HG03521 (cell line): ENCODE measurements around the gene PCMT1.
"Not testable (repeated sequence)": the region's sequence is repeated elsewhere in the genome, so short reads cannot be mapped to it uniquely, and the experiment has no call there.

Experiments used
- ATAC-seq: cut with Tn5 transposase; IDR thresholded peaks from one replicate; pipeline ENCODE4 v1.9.1; 2021; ENCODE audit warnings: mild to moderate bottlenecking, moderate library complexity; ENCODE audit not compliant: unreplicated experiment

Gene PCMT1

DNA sequence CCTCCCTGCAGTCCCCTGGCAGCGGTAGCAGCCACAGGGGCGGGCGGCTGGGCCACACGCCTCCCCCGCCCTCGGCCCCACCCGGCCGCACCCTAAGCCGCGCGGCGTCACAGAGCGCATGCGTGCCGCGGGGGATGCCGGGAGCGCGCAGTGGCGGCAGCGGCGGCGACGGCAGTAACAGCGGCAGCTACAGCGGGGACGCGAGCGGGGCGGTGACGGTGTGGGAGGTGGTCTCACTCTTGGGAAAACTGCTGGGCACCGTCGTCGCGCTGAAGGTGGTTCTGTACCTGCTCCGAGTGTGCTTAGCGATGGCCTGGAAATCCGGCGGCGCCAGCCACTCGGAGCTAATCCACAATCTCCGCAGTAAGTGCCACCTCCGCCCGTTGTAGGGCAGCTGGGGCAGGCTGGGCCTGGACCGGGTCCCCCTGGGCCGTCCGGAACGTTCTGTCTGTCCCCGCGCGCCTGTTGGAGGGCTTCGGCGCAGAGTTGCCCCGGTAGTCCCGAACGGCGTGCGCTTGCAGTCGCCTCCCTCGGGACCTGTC lies at the start of gene PCMT1:
Gene PCMT1, plus strand, starts transcription at position 148 of the 542 bp plus-strand sequence. Its CDS starts 161 bp downstream, at position 309.
- ATAC-seq, result peak; percentile 83

DNA sequence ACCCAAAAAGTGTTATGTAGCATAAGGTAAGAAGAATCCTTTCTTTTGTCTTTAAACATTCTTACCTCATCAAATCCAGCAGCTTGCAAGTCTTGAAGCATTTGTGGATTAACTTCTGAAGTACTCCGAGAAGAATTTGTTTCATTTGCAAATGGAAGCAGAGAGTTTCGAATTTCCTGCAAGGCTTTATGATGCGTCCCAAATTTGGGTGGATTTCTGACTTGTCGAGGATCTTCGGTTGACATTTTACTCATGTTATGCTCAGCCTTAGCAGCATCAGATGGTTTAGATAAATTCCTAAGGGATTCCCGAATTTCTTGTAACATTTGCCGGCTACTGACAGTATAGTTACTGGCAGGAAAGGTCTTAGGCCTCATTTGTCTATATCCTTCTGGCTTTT lies 47.8 kb upstream of the PCMT1 start:
- no peak for ATAC-seq

GRCh38 chr6:149711711-149712110 lies 37.8 kb upstream of the PCMT1 start:
- no peak for ATAC-seq

DNA sequence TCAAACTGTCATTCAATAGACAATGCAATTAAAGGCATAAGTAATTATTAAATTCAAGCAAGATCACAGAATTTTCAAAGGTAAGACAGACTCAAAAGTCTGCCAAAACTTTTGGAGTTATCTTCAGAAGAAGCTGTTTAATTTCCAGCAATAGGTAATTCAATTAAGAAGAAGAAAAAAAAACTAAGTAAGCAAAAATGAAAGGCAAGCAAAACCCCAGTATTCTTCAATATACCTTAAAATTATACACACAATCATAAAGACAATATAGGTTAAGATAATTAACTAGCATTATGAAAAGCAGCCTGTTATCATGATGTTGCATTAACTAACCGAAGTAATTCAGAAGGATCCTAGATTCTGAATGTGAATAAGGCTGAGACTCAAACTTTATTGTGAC lies 35.1 kb upstream of the PCMT1 start:
- no peak for ATAC-seq

DNA sequence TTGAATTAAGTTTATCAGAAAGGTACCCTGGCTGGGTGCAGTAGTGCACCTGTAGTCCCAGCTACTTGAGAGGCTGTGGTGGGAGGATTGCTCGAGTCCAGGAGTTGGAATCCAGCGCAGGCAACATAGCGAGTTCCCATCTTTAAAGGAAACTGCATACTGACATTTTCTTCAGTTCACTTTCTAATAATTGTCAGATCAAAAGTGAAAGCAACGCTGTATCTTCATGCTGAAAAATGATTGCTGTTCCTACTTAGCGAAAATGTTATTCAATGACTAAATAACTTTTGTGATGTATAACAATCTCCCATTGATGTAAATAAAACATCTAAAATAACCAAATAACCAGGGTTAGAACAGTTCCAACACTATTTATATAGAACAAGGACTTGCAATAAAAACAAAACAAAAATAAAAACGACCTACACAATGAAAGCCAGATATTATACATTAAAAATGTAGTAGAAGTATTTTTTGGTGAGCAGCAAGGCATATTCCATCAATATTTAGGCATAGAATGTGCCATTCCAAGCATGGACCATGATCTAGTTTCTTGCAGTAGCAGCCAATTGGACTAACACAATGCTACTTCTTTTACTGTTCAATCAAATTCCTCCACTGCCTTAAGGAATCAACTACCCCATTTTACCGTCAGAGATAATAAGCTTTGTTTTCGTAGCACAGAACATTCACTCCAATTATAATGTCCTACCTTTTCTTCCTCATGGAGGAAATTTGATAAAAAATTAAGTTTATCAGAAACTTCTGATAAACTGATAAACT lies 33.2 kb upstream of the PCMT1 start:
- ATAC-seq, result no peak

- no peak for ATAC-seq
Measured at GRCh38 chr6:149717255-149717587, 32.3 kb upstream of the PCMT1 start.

GRCh38 chr6:149717588-149718458 lies 31.7 kb upstream of the PCMT1 start, which contains the start of gene LATS1:
Gene LATS1 (minus strand): TSS chr6:149718101. CDS start chr6:149702126, 15,975 bp downstream.
- peak; percentile 86 for ATAC-seq

GRCh38 chr6:149719531-149719930 lies 30.0 kb upstream of the PCMT1 start:
- ATAC-seq, result no peak

- no peak for ATAC-seq
Measured at GRCh38 chr6:149723262-149723661, 26.3 kb upstream of the PCMT1 start.

GRCh38 chr6:149723771-149724417 lies 25.6 kb upstream of the PCMT1 start:
- no peak for ATAC-seq

DNA sequence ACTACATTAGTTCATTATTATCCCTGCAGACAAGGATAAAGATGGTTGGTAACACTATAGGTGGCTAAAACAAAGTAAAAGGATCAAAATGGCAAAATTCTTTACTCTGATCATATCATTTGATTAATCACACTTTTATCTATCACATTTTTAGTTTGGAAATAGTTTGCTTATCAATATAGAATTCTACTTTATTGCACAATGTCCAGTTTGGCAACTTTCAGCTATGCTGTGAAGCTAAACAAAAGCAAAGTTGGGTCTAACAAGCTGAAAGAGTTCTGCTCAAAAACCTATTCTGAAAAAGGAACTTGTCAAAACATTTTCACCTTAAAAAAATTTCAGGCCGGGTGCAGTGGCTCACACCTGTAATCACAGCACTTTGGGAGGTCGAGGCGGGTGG lies 23.8 kb upstream of the PCMT1 start:
- no peak for ATAC-seq

GRCh38 chr6:149727793-149728498 lies 21.6 kb upstream of the PCMT1 start:
- no peak for ATAC-seq

DNA sequence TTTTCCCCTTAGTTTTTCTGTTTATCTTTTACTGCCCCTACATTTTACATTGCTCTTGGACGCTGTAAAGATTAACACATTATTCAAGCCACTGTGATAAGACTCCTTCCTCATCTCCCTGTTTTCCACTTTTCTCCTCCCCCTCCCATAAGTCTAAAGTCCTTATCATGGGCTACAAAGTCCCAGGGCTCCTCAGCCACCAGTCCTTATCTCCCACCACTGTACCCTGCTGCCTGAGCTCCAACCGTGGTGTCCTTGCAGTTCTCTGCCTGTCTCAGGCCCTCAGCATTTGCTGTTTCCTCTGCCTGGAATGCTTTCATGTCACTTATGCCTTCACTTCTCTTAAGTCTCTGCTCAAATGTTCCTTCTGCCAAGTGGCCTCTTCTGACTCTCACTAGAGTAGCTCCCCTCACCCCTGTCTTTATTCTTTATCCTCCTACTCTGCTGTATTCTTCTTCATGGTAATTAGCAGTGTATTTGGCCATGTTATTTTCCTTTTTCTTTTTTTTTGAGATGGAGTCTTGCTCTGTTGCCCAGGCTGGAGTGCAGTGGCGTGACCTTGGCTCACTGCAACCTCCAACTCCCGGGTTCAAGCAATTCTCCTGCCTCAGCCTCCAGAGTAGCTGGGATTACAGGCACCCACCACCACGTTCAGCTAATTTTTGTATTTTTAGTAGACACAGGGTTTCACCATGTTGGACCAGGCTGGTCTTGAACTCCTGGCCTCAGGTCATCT lies 20.9 kb upstream of the PCMT1 start:
- ATAC-seq, result no peak

DNA sequence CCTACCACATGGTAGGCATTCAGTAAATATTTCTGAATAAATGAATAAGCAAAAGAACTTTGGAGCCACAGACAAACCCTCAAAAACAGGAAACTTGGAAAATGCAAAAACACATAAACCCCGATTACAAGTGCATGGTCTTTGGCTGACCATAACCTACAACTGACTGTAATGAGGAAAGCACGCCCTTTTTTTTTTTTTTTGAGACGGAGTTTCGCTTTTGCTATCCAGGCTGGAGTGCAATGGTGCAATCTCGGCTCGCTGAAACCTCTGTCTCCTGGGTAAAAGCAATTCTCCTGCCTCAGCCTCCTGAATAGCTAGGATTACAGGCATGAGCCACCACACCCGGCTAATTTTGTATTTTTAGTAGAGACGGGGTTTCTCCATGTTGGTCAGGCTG lies 19.7 kb upstream of the PCMT1 start:
- no peak for ATAC-seq

DNA sequence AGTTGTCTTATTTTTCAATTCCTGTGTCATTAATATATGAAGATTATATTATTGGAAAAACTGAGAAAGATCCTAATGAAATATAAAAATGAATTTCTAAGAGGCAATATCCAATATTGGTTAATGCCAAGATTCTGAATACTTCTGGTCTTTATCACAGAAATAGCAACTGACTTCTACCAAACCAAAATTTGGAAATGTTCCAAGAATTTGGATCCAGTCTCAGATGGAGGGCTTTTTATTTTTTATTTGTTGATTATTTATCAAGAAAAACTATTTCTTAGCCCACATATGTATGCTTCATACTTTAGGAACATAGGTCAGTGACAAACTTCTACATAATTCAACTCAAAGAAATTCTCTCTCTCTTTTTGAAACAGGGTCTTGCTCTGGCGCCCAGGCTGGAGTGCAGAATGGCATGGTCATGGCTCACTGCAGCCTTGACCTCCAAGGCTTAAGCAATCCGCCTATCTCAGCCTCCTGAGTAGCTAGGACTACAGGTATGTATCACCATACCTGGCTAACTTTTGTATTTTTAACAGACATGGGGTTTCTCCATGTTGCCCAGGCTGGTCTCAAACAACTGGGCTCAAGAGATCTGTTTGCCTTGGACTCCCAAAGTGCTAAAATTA lies 16.3 kb upstream of the PCMT1 start:
- ATAC-seq, result no peak

DNA sequence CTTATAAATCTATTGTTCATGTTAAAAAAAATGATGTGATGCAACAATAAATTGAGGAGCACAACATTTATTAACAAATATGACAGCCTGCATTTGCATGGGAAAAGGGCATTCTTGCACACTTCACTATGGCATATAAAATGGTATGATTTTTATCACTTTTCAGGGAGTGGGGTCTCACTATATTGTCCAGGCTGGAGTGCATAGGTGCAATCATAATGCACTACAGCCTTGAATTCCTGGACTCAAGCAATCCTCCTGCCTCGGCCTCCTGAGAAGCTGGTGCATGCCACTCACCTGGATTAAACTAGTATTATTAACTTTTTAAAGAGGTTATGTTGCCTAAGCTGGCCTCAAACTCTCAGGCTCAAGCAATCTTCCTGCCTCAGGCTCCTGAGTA lies 14.6 kb upstream of the PCMT1 start:
- ATAC-seq, result no peak

DNA sequence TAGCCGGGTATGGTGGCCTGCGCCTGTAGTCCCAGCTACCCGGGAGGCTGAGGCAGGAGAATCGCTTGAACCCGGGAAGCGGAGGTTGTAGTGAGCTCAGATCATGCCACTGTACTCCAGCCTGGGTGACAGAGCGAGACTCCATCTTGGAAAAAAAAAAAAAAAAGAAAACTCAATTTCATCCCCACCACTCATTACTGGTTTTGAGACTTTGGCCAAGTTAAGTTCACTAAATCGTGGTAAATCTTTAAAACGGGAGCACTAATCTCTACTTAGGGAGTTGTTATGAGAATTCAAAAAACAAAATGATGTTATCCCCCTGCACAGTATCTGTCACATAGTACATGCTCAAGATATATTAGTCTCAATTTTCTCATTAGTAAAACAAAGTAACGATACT lies 4.3 kb upstream of the PCMT1 start:
- ATAC-seq, result not testable (repeated sequence)

DNA sequence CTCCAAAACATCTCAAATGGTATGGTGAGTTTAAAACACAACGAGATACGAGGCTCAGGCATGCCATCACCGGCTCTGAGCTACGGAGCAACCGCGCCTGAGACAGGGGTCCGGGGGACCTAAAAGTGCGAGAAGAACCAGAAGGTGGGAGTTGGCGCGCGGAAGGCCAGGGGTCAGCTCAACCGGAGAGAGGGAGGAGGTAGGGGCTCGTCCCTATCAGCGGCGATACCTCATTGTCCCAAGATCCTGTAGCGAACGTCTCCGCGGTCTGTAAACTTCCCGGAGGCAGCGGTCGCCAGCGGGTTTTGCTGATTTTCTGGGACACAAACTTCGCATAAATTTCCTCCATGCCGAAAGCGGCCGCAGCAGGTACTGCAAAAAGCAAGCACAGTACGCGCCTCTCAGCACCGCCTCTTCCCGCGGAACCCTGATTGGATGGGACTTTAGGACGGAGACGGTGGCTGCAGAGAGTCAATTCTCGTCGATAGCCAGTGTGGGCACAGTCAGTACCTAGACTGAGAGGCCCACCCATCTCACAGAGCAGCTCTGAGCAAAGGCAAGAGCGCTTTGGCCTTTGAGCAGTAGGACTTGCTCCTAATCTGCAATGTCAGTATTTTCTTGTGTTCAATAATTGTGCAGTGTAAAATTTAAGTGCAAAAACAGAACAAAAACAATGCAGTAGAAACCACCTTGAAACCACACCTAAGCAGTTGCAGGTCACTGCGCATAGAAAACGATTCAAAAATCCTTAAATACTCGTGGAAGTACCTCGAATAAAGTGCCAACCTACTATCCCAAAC lies 3.2 kb upstream of the PCMT1 start, which contains the start of gene NUP43:
Gene NUP43, minus strand, starts transcription at position 383 of the 800 bp plus-strand sequence. Its CDS starts 34 bp downstream, at position 349.
- ATAC-seq, result peak; percentile 50
